SW 1271 (cell line): ENCODE measurements around the gene INO80.
"Not testable (repeated sequence)": the region's sequence is repeated elsewhere in the genome, so short reads cannot be mapped to it uniquely, and the experiment has no call there.

Experiments used
- DNase-seq, 2 experiments: peaks; one replicate each; lab custom pipeline; 2025; lab: John Stamatoyannopoulos, UW

INO80 gene

GRCh38 chr15:41121951-41122350, 5.9 kb upstream of the INO80 start:
- DNase-seq, result no peak

DNA sequence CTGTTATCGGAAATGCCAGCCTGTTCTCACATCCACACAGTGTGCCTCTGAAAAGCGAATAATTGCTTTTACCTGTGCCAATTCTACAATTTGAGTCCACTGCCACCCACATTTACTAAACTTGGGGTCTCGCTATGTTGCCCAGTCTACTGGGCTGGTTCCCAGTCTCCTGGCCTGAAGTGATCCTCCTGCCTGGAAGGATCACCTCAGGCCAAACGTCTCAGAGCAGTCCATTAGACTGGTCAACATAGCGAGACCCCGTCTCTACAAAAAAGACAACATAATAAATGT, 827 bp upstream of the INO80 start:
- no peak for DNase-seq

DNA sequence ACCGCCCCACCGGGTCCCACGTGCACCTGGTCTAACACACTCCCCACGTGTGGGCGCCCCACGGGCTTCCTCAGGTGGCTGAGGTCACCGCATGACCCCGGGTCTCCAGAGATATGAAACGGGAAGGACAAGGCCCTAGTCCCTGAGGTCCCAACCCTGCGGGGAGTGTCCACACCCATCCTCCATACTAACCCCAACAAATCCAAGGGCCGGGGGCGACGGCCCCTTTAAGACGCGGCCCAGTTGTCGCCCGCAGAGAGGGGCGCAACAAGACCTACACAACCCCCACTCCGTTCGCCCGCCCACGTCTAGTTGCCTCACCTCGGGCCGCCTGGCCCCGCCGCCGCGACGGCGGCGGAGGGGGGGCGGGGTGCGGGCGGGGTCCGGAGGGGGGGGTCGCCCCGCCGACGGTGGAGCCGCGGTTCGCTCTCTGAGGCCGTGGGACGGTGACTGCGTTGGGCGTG, 396 bp downstream of the INO80 start:
- no peak for DNase-seq

DNA sequence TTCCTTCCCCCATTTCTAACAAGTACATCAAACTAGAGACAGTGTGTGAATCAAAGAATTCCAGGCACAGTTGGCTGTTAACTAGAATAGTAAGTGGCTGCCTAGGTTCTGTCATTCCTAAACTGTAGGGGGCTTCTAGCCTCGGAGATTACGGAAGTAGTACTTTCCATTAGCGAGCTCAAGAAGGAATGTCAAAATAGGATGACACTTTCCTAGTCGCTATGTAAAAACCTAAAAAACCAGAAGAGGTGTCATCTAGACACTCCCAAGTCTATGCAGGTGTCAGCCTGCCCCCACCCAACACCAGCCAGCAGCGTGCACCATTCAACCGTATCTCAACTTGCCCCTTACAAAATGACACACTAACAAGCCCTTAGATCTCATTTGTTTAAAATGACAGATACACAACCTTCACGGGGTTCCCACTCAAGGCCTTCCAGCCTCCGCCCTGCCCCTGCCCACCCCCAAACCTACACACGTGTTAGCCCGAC, 874 bp downstream of the INO80 start:
- peak in 1 of 2 experiments; percentile 33 for DNase-seq

DNA sequence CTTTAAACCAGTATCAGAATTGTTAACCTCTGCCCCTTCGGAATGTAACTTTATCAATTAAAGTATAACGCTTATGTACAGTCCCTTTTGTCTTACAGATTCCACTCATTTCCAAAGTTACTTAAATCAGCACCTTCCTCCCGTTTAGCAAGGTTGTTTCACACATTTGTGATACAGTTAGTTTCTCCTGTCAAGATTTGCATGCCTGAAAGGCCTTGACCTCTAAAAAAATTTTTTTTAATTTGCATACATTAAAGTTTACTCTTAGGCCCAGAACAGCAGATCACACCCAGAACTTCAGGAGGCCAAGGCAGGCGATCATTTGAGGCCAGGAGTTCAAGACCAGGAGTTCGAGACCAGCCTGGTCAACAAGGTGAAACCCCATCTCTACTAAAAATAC, 9.1 kb downstream of the INO80 start:
- DNase-seq, result no peak

GRCh38 chr15:41105348-41106334, 10.4 kb downstream of the INO80 start:
- no peak for DNase-seq

- DNase-seq, result no peak
These were observed 11.8 kb downstream of the INO80 start for GRCh38 chr15:41104234-41104633.

DNA sequence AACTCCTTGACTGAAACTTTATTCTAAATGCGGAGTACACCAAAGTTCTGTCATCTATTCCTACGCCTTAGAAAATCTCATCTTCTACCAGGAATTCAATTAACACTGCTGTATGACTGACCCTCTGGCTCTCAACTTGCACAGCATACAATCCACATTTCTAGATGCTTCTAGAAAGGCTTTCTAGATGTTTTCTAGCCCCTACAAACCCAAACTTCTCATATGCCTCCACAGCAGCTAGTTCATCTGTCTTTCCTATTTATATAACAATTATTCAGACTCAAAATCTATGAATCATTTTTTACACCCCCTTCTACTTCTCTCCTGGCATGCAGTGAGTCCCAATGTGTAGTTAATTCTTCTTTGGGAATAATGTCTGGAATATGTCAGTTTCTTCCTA, 13.2 kb downstream of the INO80 start:
- no peak for DNase-seq

GRCh38 chr15:41096178-41096577, 19.9 kb downstream of the INO80 start:
- no peak for DNase-seq

GRCh38 chr15:41085029-41085428, 31.1 kb downstream of the INO80 start:
- no peak for DNase-seq

GRCh38 chr15:41080144-41080543, 35.9 kb downstream of the INO80 start:
- no peak for DNase-seq

DNA sequence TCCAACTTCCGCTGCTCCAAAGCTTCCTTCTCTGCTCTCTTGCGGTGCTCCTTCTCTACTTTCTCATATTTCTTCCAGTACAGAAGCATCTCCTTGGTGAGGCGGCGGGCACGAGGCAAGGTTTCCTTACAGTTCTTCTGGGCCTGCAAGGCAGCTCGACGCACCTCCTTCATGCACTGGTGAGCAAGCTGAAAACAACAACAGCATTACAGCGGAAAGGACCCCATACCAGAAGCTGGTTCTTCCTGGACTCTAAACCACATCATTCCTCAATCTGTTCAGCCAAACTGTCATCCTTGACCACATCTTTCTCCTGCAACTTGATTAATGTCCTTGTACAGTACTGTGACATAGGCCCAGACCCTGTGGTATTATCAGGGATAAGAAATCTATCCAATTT, 36.4 kb downstream of the INO80 start:
- DNase-seq, result no peak

GRCh38 chr15:41078879-41079278, 37.2 kb downstream of the INO80 start:
- DNase-seq, result not testable (repeated sequence)

DNA sequence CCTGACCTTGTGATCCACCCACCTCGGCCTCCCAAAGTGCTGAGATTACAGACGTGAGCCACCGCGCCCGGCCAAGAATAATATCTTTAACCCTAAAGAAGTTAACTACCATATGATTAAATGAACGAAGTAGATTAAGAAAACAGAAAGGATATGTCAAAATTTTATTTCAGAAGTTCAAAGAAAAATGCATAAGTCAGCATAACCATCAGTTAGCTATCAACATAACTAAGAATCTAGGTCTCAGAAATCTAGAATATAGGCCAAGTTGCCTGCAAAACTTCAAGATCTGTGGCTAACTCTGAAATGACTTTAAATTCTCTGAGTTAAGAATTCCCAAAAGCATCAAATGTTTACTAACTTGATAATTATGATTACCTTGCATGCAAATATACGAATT, 38.0 kb downstream of the INO80 start:
- no peak for DNase-seq

DNA sequence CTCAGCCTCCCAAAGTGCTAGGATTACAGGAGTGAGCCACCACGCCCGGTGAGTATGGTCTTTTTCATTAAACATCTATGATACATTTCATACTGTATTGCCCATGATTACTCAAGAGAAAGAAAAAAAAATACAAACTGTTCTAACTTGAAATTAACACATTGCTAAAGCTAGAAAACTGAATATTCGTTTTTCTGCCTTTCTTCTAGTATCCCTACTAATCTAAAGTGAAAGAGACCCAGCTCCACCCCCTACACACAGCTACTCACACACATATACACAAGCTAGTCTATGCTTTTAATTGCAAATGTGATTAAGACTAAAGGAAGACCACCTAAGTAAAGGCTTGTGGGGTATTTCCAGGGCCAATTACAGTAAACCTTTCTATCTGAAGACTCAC, 43.1 kb downstream of the INO80 start:
- no peak for DNase-seq

DNA sequence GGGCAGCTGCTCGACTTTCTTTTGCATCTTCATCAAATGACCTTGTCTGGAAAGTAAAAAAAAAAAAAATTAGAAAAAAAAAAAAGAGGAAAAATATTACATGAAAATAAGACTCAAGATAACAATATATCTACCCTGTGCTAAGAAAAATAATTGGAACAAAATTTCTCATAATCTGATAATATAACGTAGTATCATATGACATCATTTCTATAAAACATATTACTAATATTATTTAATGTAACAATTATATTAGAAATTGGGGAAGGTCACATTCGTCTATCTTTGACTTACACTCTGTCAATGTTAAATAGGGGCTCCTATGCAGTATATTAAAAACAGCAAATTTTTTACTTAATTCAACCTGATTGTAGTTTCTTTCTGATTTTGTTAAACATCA, 44.1 kb downstream of the INO80 start:
- DNase-seq, result no peak

DNA sequence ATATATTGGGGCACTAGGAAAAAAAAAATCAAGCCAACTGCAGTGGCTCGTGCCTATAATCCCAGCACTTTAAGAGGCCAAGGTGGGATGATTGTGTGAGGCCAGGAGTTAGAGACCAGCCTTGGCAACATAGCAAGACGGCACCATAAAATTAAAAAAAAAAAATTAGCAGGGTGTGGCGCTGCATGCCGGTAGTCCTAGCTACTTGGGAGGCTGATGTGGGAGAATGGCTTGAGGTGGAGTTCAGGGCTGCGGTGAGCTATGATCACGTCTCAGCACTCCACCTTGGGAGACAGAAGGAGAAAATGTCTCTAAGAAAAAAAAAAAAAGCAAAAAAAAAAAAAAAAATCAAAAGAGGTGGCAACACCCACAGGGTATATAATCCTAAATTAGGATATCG, 49.6 kb downstream of the INO80 start:
- DNase-seq, result no peak

DNA sequence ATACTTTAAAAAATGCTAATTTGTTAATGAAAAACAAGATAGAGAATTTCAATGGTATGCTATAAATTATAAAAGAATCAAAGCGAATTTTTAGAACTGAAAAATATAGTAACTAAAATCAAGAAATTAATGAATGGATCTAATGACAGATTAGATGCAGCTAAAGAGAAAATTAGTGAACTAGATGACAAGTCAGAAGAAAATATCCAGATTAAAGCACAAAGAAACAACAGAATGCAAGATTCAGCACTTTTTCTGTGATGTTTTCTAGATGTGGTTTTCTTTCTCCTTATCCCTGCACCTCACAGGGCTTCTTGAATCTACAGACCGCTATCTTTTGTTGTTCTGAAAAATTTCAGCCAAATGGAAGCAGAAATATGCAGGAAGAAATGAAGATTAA, 54.4 kb downstream of the INO80 start:
- no peak for DNase-seq

- DNase-seq, result no peak
These were observed 55.6 kb downstream of the INO80 start for GRCh38 chr15:41060505-41060904.

DNA sequence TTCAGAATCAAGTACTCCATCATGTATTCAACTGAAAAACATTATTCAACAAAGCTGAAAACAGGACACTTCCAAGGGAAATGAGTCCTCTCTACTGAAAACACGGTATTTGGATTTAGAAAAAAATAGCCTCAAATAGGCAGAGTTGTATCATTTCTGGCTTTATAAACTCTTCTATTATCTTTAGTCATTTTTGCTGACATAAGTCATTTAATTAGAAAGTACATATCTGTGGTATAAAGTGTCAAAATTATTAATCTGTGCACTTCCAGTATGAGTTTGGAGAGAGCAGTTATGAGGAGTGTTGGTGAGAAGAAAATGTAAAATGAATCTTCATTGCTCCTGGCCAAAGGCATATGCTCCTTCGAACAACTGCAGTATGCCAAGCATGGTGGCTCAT, 59.3 kb downstream of the INO80 start:
- DNase-seq, result no peak

GRCh38 chr15:41055706-41056105, 60.4 kb downstream of the INO80 start:
- no peak for DNase-seq

GRCh38 chr15:41051139-41051538, 64.9 kb downstream of the INO80 start:
- DNase-seq, result no peak

- no peak for DNase-seq
These were observed 67.2 kb downstream of the INO80 start for GRCh38 chr15:41048852-41049251.

- DNase-seq, result no peak
These were observed 67.7 kb downstream of the INO80 start for GRCh38 chr15:41048397-41048796.
